Jurkat, Clone E6-1 (cell line): ENCODE results near the gene CWF19L2. TPM values are rescaled to one million over a fixed set of nuclear protein-coding genes. Genes with fewer than 3 reads are reported as not detected.
"Not testable (repeated sequence)": the region's sequence is repeated elsewhere in the genome, so short reads cannot be mapped to it uniquely, and the experiment has no call there.

Experiments
- DNase-seq: peaks from one replicate; pipeline ENCODE4 v3.0.0-alpha.2; 2011; ENCODE audit warnings: low read depth, low spot score
- H3K4me3 ChIP-seq: 2 replicates; pipeline ENCODE4 v1.5.1; 2011; ENCODE audit warnings: mild to moderate bottlenecking, low read length, control low read depth, moderate library complexity
- polyA plus RNA-seq: library from polyadenylated mRNA; unstranded; fragments of >200 nt; gene quantifications from one replicate; pipeline ENCODE4 v1.2.1, GENCODE V29; 2012; ENCODE audit warnings: missing spikeins; ENCODE audit not compliant: insufficient read length, insufficient read depth

Gene CWF19L2
- polyA plus RNA-seq, result 8.6 TPM

GRCh38 chr11:107457558-107458271, at the start of gene CWF19L2:
TSS of gene CWF19L2 (minus strand) at chr11:107457825. CDS start at chr11:107457816, 9 bp downstream.
- H3K4me3 ChIP-seq, result peak within 1 kb of the TSS; percentile 99
- peak; percentile 96 for DNase-seq

- DNase-seq, result no peak
- no peak overlapping the region for H3K4me3 ChIP-seq
Measured at GRCh38 chr11:107505647-107506225, 48.1 kb upstream of the CWF19L2 start.

- no peak overlapping the region for H3K4me3 ChIP-seq
- no peak for DNase-seq
Measured at GRCh38 chr11:107504981-107505380, 47.4 kb upstream of the CWF19L2 start.

- no peak overlapping the region for H3K4me3 ChIP-seq
- DNase-seq, result no peak
Measured at GRCh38 chr11:107501713-107502112, 44.1 kb upstream of the CWF19L2 start.

- not testable (repeated sequence) for H3K4me3 ChIP-seq
Measured at GRCh38 chr11:107497371-107497770, 39.7 kb upstream of the CWF19L2 start.

GRCh38 chr11:107496011-107496410, 38.4 kb upstream of the CWF19L2 start:
- no peak overlapping the region for H3K4me3 ChIP-seq
- DNase-seq, result no peak

More at GRCh38 chr11:107497371-107497770, 39.7 kb upstream of the CWF19L2 start:
- not testable (repeated sequence) for DNase-seq

GRCh38 chr11:107494055-107494454, 36.4 kb upstream of the CWF19L2 start:
- DNase-seq, result no peak
- no peak overlapping the region for H3K4me3 ChIP-seq

GRCh38 chr11:107493117-107493516, 35.5 kb upstream of the CWF19L2 start:
- DNase-seq, result no peak

GRCh38 chr11:107490836-107491235, 33.2 kb upstream of the CWF19L2 start:
- DNase-seq, result no peak

More at GRCh38 chr11:107493117-107493516, 35.5 kb upstream of the CWF19L2 start:
- H3K4me3 ChIP-seq, result no peak overlapping the region

GRCh38 chr11:107482234-107482633, 24.6 kb upstream of the CWF19L2 start:
- no peak overlapping the region for H3K4me3 ChIP-seq
- DNase-seq, result no peak

More at GRCh38 chr11:107490836-107491235, 33.2 kb upstream of the CWF19L2 start:
- no peak overlapping the region for H3K4me3 ChIP-seq

GRCh38 chr11:107478922-107479321, 21.3 kb upstream of the CWF19L2 start:
- DNase-seq, result no peak

GRCh38 chr11:107477820-107478219, 20.2 kb upstream of the CWF19L2 start:
- no peak overlapping the region for H3K4me3 ChIP-seq
- no peak for DNase-seq

More at GRCh38 chr11:107478922-107479321, 21.3 kb upstream of the CWF19L2 start:
- H3K4me3 ChIP-seq, result no peak overlapping the region

- no peak overlapping the region for H3K4me3 ChIP-seq
- no peak for DNase-seq
Measured at GRCh38 chr11:107473792-107474191, 16.2 kb upstream of the CWF19L2 start.

- no peak for DNase-seq
- H3K4me3 ChIP-seq, result no peak overlapping the region
Measured at GRCh38 chr11:107472966-107473365, 15.3 kb upstream of the CWF19L2 start.

- DNase-seq, result no peak
- no peak overlapping the region for H3K4me3 ChIP-seq
Measured at GRCh38 chr11:107468596-107468995, 11.0 kb upstream of the CWF19L2 start.

GRCh38 chr11:107467696-107468095, 10.1 kb upstream of the CWF19L2 start:
- no peak for DNase-seq
- H3K4me3 ChIP-seq, result no peak overlapping the region

GRCh38 chr11:107466275-107466866, 8.7 kb upstream of the CWF19L2 start:
- not testable (repeated sequence) for DNase-seq, H3K4me3 ChIP-seq

- peak; percentile 15 for DNase-seq
- peak overlapping the region; percentile 99 for H3K4me3 ChIP-seq
Measured at GRCh38 chr11:107457205-107457557, 444 bp downstream of the CWF19L2 start.

GRCh38 chr11:107453594-107454286, 3.9 kb downstream of the CWF19L2 start:
- H3K4me3 ChIP-seq, result no peak overlapping the region
- DNase-seq, result no peak
